Lower lobe of right lung (tissue), 2 donors: Measurements from ENCODE around the gene CCDC85C. TPM values are rescaled to one million over a fixed set of nuclear protein-coding genes. Genes with fewer than 3 reads are reported as not detected.

ENCODE experiments used
- ATAC-seq, 2 donors: fragments of 200-7000 bp; cut with Tn5 transposase; one replicate each; pipeline ENCODE4 v1.9.1; 2020 to 2022; ENCODE audit warnings: mild to moderate bottlenecking in 2 of 2, moderate library complexity in 2 of 2
- DNase-seq: peaks from one replicate; pipeline ENCODE4 v3.0.0-alpha.2; 2020
- H3K27ac ChIP-seq: fragments of 200-600 bp; one replicate; pipeline ENCODE4 v1.8.0; 2022
- H3K27me3 ChIP-seq: fragments of 200-600 bp; one replicate; pipeline ENCODE4 v1.8.0; 2022; ENCODE audit warnings: low read depth
- H3K36me3 ChIP-seq: fragments of 200-600 bp; one replicate; pipeline ENCODE4 v1.8.0; 2022; ENCODE audit warnings: mild to moderate bottlenecking
- H3K4me1 ChIP-seq: fragments of 200-600 bp; one replicate; pipeline ENCODE4 v1.8.0; 2022
- H3K4me3 ChIP-seq: fragments of 200-600 bp; one replicate; pipeline ENCODE4 v1.8.0; 2022; ENCODE audit warnings: mild to moderate bottlenecking
- H3K9me3 ChIP-seq: fragments of 200-600 bp; one replicate; pipeline ENCODE4 v1.8.0; 2022
- CTCF ChIP-seq: fragments of 200-600 bp; IDR thresholded peaks from one replicate; pipeline ENCODE4 v1.8.0; 2022; ENCODE audit warnings: antibody characterized with exemption, mild to moderate bottlenecking
- intact Hi-C: fragments of 100-400 bp; cut with DNase I; formaldehyde crosslinking; loops from one replicate; pipeline ENCODE4 v1.11.0; 2022
- total RNA-seq: library from RNA; stranded (reverse); fragmentation: NEBNext Ultra II Directional; extraction: Animal tissue kit (Norgen Biotek cat#: 25700); gene quantifications from one replicate; pipeline ENCODE4 v1.2.1, GENCODE V29; 2021
- donor health status: DM: no; HTN: yes; CAD: no; lungs with severe emphysema.

CCDC85C gene
- total RNA-seq, 1 donor from 2014 or later: 15.3 TPM

GRCh38 chr14:99478128-99478527 lies 125.9 kb downstream of the CCDC85C start:
- H3K4me1 ChIP-seq: peaks cover 49% of the 10 kb centered on the region
- no peak overlapping the region for H3K27ac ChIP-seq
- ATAC-seq: no peak
- no peaks in the 10 kb centered on the region for H3K27me3 ChIP-seq
- TF ChIP-seq CTCF: no peak
- DNase-seq: no peak
- H3K36me3 ChIP-seq: no peaks in the 10 kb centered on the region
- intact Hi-C loops: no loop called here
- no peak overlapping the region for H3K4me3 ChIP-seq
- H3K9me3 ChIP-seq: no peaks in the 10 kb centered on the region

- H3K27me3 ChIP-seq: no peaks in the 10 kb centered on the region
These were observed 127.1 kb downstream of the CCDC85C start for GRCh38 chr14:99476864-99477263.

GRCh38 chr14:99475660-99476059 lies 128.3 kb downstream of the CCDC85C start:
- intact Hi-C loops: no loop called here
- Histone ChIP-seq H3K4me1 (peaks cover 37% of the 10 kb centered on the region), H3K4me3 (no peak overlapping the region), H3K27ac (no peak overlapping the region), H3K27me3 (no peaks in the 10 kb centered on the region), H3K36me3 (no peaks in the 10 kb centered on the region), H3K9me3 (no peaks in the 10 kb centered on the region)
- DNase-seq (no peak), ATAC-seq (no peak)
- no peak for TF ChIP-seq CTCF

More at GRCh38 chr14:99476864-99477263, 127.1 kb downstream of the CCDC85C start:
- Histone ChIP-seq H3K27ac (no peak overlapping the region), H3K4me1 (peaks cover 37% of the 10 kb centered on the region), H3K9me3 (no peaks in the 10 kb centered on the region), H3K4me3 (no peak overlapping the region), H3K36me3 (no peaks in the 10 kb centered on the region)
- TF ChIP-seq CTCF: no peak
- ATAC-seq: no peak
- DNase-seq: no peak
- intact Hi-C loops: no loop called here

DNA sequence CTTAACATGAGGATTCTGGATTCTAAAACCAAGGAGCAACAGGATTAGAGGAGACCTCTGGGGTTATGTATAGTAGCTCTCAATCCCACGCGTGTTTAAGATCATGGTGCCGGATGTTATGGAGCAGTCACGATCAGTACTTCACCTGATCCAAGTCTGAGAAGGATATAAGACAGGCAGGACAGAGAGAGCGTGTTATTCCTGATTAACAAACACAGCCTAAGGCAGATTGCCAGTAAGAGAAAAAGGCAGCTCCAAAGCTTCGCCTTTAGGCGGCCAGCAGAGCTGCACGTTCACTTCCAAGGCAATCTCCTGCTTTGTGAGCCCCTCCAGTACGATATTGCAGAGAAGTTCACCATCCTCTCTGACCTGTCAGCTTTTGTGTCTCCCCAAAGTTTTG lies 128.8 kb downstream of the CCDC85C start:
- intact Hi-C loops: no loop called here
- no peak for TF ChIP-seq CTCF
- Histone ChIP-seq H3K4me1 (peaks cover 37% of the 10 kb centered on the region), H3K27ac (no peak overlapping the region), H3K27me3 (no peaks in the 10 kb centered on the region), H3K9me3 (no peaks in the 10 kb centered on the region), H3K36me3 (no peaks in the 10 kb centered on the region), H3K4me3 (no peak overlapping the region)
- ATAC-seq (peak in 1 of 2 donors; percentile 25), DNase-seq (no peak)

DNA sequence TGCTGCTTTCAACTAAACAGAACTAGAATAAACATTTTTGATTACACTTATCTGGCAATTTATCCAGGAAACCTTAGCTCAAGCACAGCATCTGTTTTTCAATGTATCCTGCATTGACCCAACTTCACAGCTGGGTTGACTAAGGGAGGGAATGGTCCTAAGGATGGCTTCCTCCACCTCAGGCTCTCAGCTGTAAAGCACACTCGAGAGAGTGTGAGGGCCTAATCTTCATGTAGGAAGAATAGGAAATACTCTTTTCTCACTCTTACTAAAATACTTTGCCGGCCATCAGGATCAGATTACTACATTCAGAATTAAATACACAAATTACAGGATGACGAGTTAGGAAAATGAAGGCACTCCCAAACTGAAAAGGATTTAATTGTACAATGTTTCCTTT lies 130.5 kb downstream of the CCDC85C start:
- Histone ChIP-seq H3K36me3 (no peaks in the 10 kb centered on the region), H3K27ac (no peak overlapping the region), H3K9me3 (no peaks in the 10 kb centered on the region), H3K27me3 (no peaks in the 10 kb centered on the region), H3K4me1 (peaks cover 25% of the 10 kb centered on the region), H3K4me3 (no peak overlapping the region)
- intact Hi-C loops: no loop called here
- ATAC-seq: no peak
- DNase-seq: no peak
- no peak for TF ChIP-seq CTCF

DNA sequence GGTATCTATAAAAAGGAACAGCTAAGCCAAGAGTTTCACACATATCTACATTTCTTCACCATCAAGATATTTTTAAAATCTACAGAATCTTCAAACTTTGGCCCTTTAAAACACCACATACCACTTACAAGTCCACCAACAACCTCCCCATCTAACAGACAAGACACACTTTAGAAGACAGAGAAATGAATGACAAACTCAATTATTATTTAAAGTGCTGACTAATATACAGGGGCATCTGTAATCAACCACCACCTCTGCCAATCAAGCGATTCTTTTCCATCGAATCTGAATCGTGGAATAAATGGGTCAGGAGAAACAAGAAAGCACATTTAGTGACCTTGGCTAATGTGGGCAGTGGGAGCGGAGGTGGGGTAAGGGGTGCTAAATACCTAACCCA lies 131.1 kb downstream of the CCDC85C start:
- Histone ChIP-seq H3K27me3 (no peaks in the 10 kb centered on the region), H3K27ac (no peak overlapping the region), H3K9me3 (no peaks in the 10 kb centered on the region), H3K4me3 (no peak overlapping the region), H3K36me3 (no peaks in the 10 kb centered on the region), H3K4me1 (peaks cover 23% of the 10 kb centered on the region)
- ATAC-seq (no peak), DNase-seq (no peak)
- no peak for TF ChIP-seq CTCF
- intact Hi-C loops: no loop called here
